NOMO-1 treated with DMSO at 0.1 percent for 48 hours (cell line): ENCODE results near the gene NOC4L.

Source experiments
- DNase-seq: peaks from one replicate; lab custom pipeline; 2025; ENCODE audit not compliant: unreplicated experiment; lab: John Stamatoyannopoulos, UW

Gene NOC4L

GRCh38 chr12:132167611-132168310 lies 23.5 kb downstream of the NOC4L start:
- no peak for DNase-seq

GRCh38 chr12:132168311-132169031 lies 24.2 kb downstream of the NOC4L start:
- no peak for DNase-seq

- no peak for DNase-seq
Observed at GRCh38 chr12:132169376-132169775, 25.1 kb downstream of the NOC4L start.

- DNase-seq, result no peak
Observed at GRCh38 chr12:132170094-132170636, 25.9 kb downstream of the NOC4L start.

- DNase-seq, result no peak
Observed at GRCh38 chr12:132170637-132171292, 26.5 kb downstream of the NOC4L start.

GRCh38 chr12:132171293-132171967 lies 27.2 kb downstream of the NOC4L start:
- no peak for DNase-seq

- no peak for DNase-seq
Observed at GRCh38 chr12:132171968-132172521, 27.8 kb downstream of the NOC4L start.

GRCh38 chr12:132172619-132173018 lies 28.4 kb downstream of the NOC4L start:
- no peak for DNase-seq

- no peak for DNase-seq
Observed at GRCh38 chr12:132173135-132174014, 29.1 kb downstream of the NOC4L start.

GRCh38 chr12:132174015-132174838 lies 30.0 kb downstream of the NOC4L start:
- DNase-seq, result no peak

GRCh38 chr12:132174839-132175490 lies 30.7 kb downstream of the NOC4L start:
- DNase-seq, result no peak

GRCh38 chr12:132175496-132176384 lies 31.5 kb downstream of the NOC4L start:
- DNase-seq, result no peak

GRCh38 chr12:132176385-132176919 lies 32.2 kb downstream of the NOC4L start:
- no peak for DNase-seq

GRCh38 chr12:132176920-132177551 lies 32.8 kb downstream of the NOC4L start:
- no peak for DNase-seq

GRCh38 chr12:132178316-132178715 lies 34.1 kb downstream of the NOC4L start:
- DNase-seq, result peak; percentile 54

- peak; percentile 41 for DNase-seq
Observed at GRCh38 chr12:132178801-132179401, 34.6 kb downstream of the NOC4L start.
